SK-MEL-5 (cell line): ENCODE measurements around the gene VPS35. TPM values are rescaled to one million over a fixed set of nuclear protein-coding genes. Genes with fewer than 3 reads are reported as not detected.

Source experiments
- DNase-seq: peaks from one replicate; pipeline ENCODE4 v3.0.0-alpha.2; 2016; ENCODE audit warnings: low read depth, low spot score
- in situ Hi-C: cut with HindIII; loops from 2 replicates; pipeline ENCODE4 v1.10.0; 2016; ENCODE audit warnings: low sequenced_read_pairs, high pct_unique_total_duplicates, low pct_unique_long_range_greater_than_20kb
- polyA plus RNA-seq, 2 experiments: library from polyadenylated mRNA; depleted of rRNA; stranded (reverse); fragments of >200 nt; gene quantifications; 2 replicates each; pipeline ENCODE4 v1.2.3, GENCODE V29; 2015
- total RNA-seq: library from RNA; depleted of rRNA; stranded (reverse); fragments of >200 nt; shearing (Covaris generic); gene quantifications from 2 replicates; pipeline ENCODE4 v1.2.3, GENCODE V29; 2014; rRNA removed

VPS35 gene
- 148 and 162 TPM in 2 replicates for total RNA-seq
- polyA plus RNA-seq (2015; cell fraction: cytosol; rRNA removed) = 76.0 and 98.5 TPM in 2 replicates
- polyA plus RNA-seq (2015; cell fraction: nucleus; rRNA removed) = 35.6 and 46.4 TPM in 2 replicates

- in situ Hi-C loops = no loop called here
- DNase-seq = peak; percentile 98
Measured at GRCh38 chr16:46688654-46689364, at the start of gene VPS35. TSS of gene VPS35 (minus strand) at chr16:46689178. CDS start at chr16:46689133, 45 bp downstream.

GRCh38 chr16:46737621-46738214 lies 48.7 kb upstream of the VPS35 start:
- DNase-seq = no peak
- in situ Hi-C loops = no loop called here

GRCh38 chr16:46736695-46737094 lies 47.7 kb upstream of the VPS35 start:
- in situ Hi-C loops = no loop called here
- no peak for DNase-seq

GRCh38 chr16:46733319-46733830 lies 44.4 kb upstream of the VPS35 start:
- in situ Hi-C loops = no loop called here
- no peak for DNase-seq

GRCh38 chr16:46732561-46732960 lies 43.6 kb upstream of the VPS35 start:
- in situ Hi-C loops = no loop called here
- no peak for DNase-seq

GRCh38 chr16:46731691-46732555 lies 42.9 kb upstream of the VPS35 start:
- DNase-seq = peak; percentile 33
- in situ Hi-C loops = no loop called here

DNA sequence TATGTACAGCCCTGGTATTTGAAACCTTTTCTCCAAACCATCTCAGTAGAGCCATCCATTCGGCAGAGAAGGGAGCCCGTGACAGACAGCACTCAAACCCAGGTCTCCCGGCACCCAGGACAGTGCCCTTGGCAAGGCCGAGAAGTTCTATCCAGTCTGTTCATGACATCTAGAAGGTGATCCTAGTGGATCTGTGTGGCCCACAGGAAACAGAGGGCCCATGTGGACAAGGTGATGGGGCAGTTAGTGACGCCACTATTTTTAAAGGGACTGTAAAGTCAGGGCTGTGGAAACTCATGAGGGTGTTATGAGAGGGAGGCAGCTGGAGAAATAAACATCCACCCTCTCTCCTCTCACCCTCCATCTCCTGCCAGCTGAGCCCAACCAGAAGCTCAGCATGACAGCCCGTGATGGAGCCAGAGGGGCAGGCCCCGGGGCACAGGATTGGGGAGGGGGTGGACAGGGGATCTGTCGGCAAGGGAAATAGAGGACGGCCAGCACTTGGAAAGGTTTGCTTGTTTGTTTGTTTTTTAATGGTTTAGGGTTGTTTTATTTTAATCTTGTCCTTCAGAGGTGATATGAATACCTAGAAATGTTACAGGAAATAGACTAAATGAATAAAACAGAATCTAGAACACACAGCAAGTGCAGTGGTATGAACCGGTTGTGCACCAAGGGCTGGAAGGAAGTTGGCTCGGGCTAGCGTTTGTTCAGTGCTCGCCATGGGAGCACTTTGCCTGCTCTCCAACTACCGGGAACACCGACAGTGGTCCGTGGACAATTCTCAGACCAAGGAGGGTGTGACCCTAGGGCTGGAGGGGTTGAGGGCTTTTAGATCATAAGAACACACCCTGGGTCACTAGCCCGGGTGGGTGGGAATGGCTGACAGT lies 42.1 kb upstream of the VPS35 start:
- DNase-seq = no peak
- in situ Hi-C loops = no loop called here

GRCh38 chr16:46730126-46730525 lies 41.1 kb upstream of the VPS35 start:
- in situ Hi-C loops = no loop called here
- no peak for DNase-seq

GRCh38 chr16:46729326-46729995 lies 40.5 kb upstream of the VPS35 start:
- in situ Hi-C loops = no loop called here
- no peak for DNase-seq

GRCh38 chr16:46728806-46729205 lies 39.8 kb upstream of the VPS35 start:
- in situ Hi-C loops = no loop called here

DNA sequence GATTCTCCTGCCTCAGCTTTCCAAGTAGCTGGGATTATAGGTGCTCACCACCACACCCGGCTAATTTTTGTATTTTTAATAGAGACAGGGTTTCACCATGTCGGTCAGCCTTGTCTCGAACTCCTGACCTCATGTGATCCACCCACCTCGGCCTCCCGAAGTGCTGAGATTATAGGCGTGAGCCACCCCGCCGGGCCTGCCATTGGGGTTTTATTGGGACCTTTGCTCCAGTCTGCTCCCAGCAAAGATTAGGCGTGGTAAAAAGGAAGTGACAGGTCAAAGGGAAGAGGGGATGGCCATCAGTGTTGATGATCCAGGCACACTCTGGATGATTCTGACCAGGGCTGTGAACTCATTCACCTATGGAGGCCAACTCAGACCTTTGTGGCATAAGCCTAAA lies 38.7 kb upstream of the VPS35 start:
- no peak for DNase-seq
- in situ Hi-C loops = no loop called here

More at GRCh38 chr16:46728806-46729205, 39.8 kb upstream of the VPS35 start:
- DNase-seq = no peak

GRCh38 chr16:46727184-46727583 lies 38.2 kb upstream of the VPS35 start:
- in situ Hi-C loops = no loop called here

DNA sequence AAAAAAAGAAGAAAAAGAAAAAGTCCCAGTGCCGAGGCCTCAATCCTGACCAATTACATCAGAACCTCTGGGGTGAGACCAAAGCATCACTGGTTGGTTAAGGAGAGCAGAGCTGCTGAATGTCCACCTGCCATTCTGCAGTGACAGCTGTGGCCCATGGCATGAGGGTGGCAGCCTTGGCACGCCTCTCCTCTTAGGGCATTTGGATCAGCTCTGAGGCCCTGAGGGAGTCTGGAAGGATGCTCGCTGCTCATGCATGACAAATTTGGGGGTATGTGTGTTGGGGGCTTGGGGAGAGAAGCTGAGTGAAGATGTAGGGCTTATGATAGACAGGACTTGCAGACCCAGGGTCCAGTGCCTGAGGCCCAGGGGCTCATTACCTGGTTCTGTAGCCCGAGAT lies 32.9 kb upstream of the VPS35 start:
- no peak for DNase-seq

More at GRCh38 chr16:46727184-46727583, 38.2 kb upstream of the VPS35 start:
- no peak for DNase-seq

GRCh38 chr16:46720619-46721018 lies 31.6 kb upstream of the VPS35 start:
- DNase-seq = no peak
- in situ Hi-C loops = no loop called here

More for the DNA sequence above, 32.9 kb upstream of the VPS35 start:
- in situ Hi-C loops = no loop called here

DNA sequence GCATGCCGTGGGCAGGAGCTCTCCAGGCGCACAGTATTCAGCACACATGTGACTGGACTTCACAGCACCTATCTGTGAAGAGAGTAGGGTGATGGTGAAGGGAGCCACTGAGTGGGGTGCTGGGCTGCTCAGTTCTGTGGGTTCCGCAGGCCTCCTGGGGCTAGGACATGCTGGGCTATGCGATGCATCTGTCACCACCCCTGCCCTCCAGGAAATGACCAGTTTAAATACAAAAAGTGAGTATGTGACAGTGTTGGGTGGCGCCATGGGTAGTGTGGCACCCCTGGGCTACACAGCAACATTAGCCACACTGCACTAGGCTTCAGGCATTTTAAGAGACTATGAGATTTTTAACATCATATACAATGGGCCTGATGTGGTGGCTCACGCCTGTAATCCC lies 30.6 kb upstream of the VPS35 start:
- DNase-seq = no peak
- in situ Hi-C loops = no loop called here

GRCh38 chr16:46718214-46718613 lies 29.2 kb upstream of the VPS35 start:
- peak; percentile 67 for DNase-seq
- in situ Hi-C loops = no loop called here

- no peak for DNase-seq
- in situ Hi-C loops = no loop called here
Measured at GRCh38 chr16:46717692-46718091, 28.7 kb upstream of the VPS35 start.
